ENCODE data around the gene TNNT1.

Gene TNNT1

GRCh38 chr19:55179606-55180484, 30.8 kb upstream of the TNNT1 start, which contains the start of gene SYT5:
Gene SYT5, minus strand, starts transcription at chr19:55180289. Its CDS starts 1,248 bp downstream, at chr19:55179041.
- Histone ChIP-seq H3K4me1 (no peaks in the 10 kb centered on the region), H3K27ac (no peak within 1 kb of the TSS), H3K9ac (no peak within 1 kb of the TSS), H2AFZ (peak within 1 kb of the TSS; percentile 80), H3K4me3 (ENCODE audit: low read depth, low read length) (peak within 1 kb of the TSS; percentile 46), H3K79me2 (no peaks in the 10 kb centered on the region), H3K36me3 (ENCODE audit: control insufficient read depth, insufficient read depth, low read length) (no peaks in the 10 kb centered on the region), H3K4me2 (ENCODE audit: low read length) (peak within 1 kb of the TSS; percentile 64), H3K9me3 (ENCODE audit: control insufficient read depth, low read length) (no peaks in the 10 kb centered on the region), H3K27me3 (ENCODE audit: control insufficient read depth, insufficient read depth, low read length) (no peaks in the 10 kb centered on the region)
- TF ChIP-seq CTCF (IDR thresholded peaks at IDR 0.05) = no peak

DNA sequence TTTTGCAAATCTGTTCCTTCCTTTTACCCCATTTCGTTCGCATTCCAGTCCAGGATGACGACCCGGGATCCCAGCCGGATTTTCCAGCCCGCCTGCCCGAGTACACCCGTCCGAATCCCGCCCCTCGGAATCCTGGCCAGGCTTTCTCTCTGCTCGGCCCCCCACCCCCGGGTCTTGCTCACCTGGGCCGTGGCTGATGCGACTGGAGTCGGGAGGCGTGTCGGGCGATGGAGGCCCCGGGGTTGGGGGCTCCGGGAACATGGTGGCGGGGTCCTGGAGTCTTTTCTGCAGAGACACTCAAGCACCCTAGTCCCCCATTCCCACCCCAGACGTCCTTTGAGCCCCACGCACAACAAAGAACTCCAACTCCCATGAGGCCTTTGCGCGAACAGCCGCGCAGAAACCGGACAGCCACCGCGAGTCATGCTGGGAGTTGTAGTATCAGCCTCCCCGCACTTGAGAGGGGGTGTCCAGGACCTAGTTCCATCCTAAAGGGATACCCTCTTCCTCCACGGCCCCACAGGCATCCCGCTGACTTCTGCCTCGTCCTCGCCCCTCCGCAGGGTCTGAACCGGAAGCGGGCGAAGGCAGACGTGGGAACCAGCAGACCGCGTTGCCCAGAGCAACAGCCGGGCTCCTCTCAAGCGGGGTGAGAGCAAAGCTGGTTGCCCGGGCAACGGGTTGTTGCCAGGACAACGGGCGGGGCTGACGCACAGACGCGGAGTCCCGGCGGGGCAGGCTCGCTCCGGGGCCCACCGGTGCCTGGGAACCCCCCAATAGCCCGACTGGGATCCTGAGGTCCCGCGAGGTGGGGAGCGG, 30.0 kb upstream of the TNNT1 start:
- H3K9ac ChIP-seq = no peak overlapping the region
- H3K4me2 ChIP-seq (ENCODE audit: low read length) = peak overlapping the region; percentile 64
- no peaks in the 10 kb centered on the region for H3K4me1 ChIP-seq
- no peaks in the 10 kb centered on the region for H3K27me3 ChIP-seq (ENCODE audit: control insufficient read depth, insufficient read depth, low read length)
- peak overlapping the region; percentile 80 for H2AFZ ChIP-seq
- no peak for TF ChIP-seq CTCF (IDR thresholded peaks at IDR 0.05)
- no peak overlapping the region for H3K27ac ChIP-seq
- peak overlapping the region; percentile 46 for H3K4me3 ChIP-seq (ENCODE audit: low read depth, low read length)
- no peaks in the 10 kb centered on the region for H3K79me2 ChIP-seq
- no peaks in the 10 kb centered on the region for H3K36me3 ChIP-seq (ENCODE audit: control insufficient read depth, insufficient read depth, low read length)
- H3K9me3 ChIP-seq (ENCODE audit: control insufficient read depth, low read length) = no peaks in the 10 kb centered on the region

DNA sequence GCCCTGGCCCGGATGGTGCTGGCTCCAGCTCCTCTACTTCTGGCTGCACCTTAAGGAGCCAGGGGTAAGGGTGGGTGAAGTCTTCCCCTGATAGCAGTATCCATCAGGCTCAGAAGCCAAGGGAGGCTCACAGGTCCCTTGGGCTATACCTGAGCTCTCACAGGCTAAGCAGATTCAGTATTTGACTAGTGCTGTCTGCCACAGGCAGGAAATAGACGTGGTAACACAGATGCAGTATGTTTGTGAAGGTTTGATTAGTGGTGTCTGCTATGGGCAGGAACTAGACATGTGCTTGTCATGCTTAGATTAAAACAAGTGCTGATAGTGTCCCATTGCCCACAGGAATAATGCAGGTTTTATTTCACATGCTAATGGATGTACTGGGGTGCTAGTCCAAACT, 27.1 kb upstream of the TNNT1 start:
- H3K27me3 ChIP-seq (ENCODE audit: control insufficient read depth, insufficient read depth, low read length) = no peaks in the 10 kb centered on the region
- H3K27ac ChIP-seq = no peak overlapping the region
- no peaks in the 10 kb centered on the region for H3K9me3 ChIP-seq (ENCODE audit: control insufficient read depth, low read length)
- no peak overlapping the region for H3K9ac ChIP-seq
- no peaks in the 10 kb centered on the region for H3K79me2 ChIP-seq
- H2AFZ ChIP-seq = no peak overlapping the region
- H3K4me1 ChIP-seq = no peaks in the 10 kb centered on the region
- H3K4me3 ChIP-seq (ENCODE audit: low read depth, low read length) = no peak overlapping the region
- no peak overlapping the region for H3K4me2 ChIP-seq (ENCODE audit: low read length)
- TF ChIP-seq CTCF (IDR thresholded peaks at IDR 0.05) = no peak
- no peaks in the 10 kb centered on the region for H3K36me3 ChIP-seq (ENCODE audit: control insufficient read depth, insufficient read depth, low read length)

GRCh38 chr19:55175117-55175867, 26.3 kb upstream of the TNNT1 start:
- no peaks in the 10 kb centered on the region for H3K27me3 ChIP-seq (ENCODE audit: control insufficient read depth, insufficient read depth, low read length)
- no peak overlapping the region for H2AFZ ChIP-seq
- H3K4me3 ChIP-seq (ENCODE audit: low read depth, low read length) = no peak overlapping the region
- no peak overlapping the region for H3K4me2 ChIP-seq (ENCODE audit: low read length)
- no peak overlapping the region for H3K9ac ChIP-seq
- no peaks in the 10 kb centered on the region for H3K4me1 ChIP-seq
- no peak overlapping the region for H3K27ac ChIP-seq
- no peak for TF ChIP-seq CTCF (IDR thresholded peaks at IDR 0.05)
- H3K9me3 ChIP-seq (ENCODE audit: control insufficient read depth, low read length) = no peaks in the 10 kb centered on the region
- H3K36me3 ChIP-seq (ENCODE audit: control insufficient read depth, insufficient read depth, low read length) = no peaks in the 10 kb centered on the region
- no peaks in the 10 kb centered on the region for H3K79me2 ChIP-seq
